HCT116 (cell line): ENCODE results near the gene RBP5.

Experiments used
- EZH2 ChIP-seq: fragments of 200-600 bp; sonication (generic); IDR thresholded peaks from 2 replicates; pipeline ENCODE4 v1.6.1; 2017; ENCODE audit warnings: antibody characterized with exemption, mixed run types
- EZH2phosphoT487 ChIP-seq: fragments of 200-600 bp; IDR thresholded peaks from 2 replicates; pipeline ENCODE4 v1.6.1; 2018; ENCODE audit warnings: antibody characterized with exemption, borderline replicate concordance
- JUND ChIP-seq: IDR thresholded peaks from 2 replicates; pipeline ENCODE4 v1.6.1; 2012
- POLR2AphosphoS5 ChIP-seq: IDR thresholded peaks from 2 replicates; pipeline ENCODE4 v1.6.1; 2011; ENCODE audit warnings: mild to moderate bottlenecking, low read depth, low read length, moderate library complexity
- YY1 ChIP-seq: IDR thresholded peaks from 2 replicates; pipeline ENCODE4 v1.6.1; 2011; ENCODE audit warnings: low read length, low read depth, moderate library complexity, mild to moderate bottlenecking; ENCODE audit not compliant: insufficient replicate concordance; ENCODE audit errors: extremely low read depth
- ZNF274 ChIP-seq: fragments of 200-500 bp; sonication (Bioruptor generic); IDR thresholded peaks from 2 replicates; pipeline ENCODE4 v1.6.1; 2014; ENCODE audit warnings: mild to moderate bottlenecking, low read depth, low read length, inconsistent platforms
- TF ChIP-seq, protein P1 (sequence below), 3 experiments: fragments of 200-600 bp in 1 of 3; sonication (generic) in 1 of 3; IDR thresholded peaks in 2 of 3; conservative IDR thresholded peaks in 1 of 3; 2 replicates each; pipeline ENCODE4 v1.5.1; 2012 to 2017; ENCODE audit warnings: low read depth in 2 of 3, low read length in 2 of 3, antibody characterized with exemption in 1 of 3, borderline replicate concordance in 1 of 3, control low read depth in 1 of 3, mild to moderate bottlenecking in 1 of 3, mixed read lengths in 1 of 3, mixed run types in 1 of 3, moderate library complexity in 1 of 3; ENCODE audit not compliant: insufficient read depth in 1 of 3

DNA sequence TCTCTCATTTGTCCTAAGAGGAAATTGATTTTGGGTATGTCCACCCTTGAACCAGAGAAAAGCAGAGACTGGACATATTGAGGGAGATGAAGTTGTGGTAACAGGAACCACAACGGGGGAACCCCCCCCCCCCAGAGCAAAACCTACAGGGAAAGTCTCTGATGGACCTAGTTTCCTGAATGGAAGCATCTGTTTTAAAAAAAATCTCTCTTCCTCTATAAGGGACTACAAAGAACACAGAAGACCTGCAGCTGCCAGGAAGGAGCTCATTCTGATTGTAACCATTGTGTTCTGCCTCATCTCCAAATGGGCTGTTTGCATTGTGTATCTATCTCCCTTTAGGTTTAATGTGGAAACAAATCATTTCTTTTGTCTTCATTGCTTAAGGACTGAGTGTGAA, 54.7 kb downstream of the RBP5 start:
- TF ChIP-seq EZH2 (no peak), POLR2AphosphoS5 (no peak), EZH2phosphoT487 (no peak), ZNF274 (no peak), YY1 (no peak), JUND (no peak)
- TF ChIP-seq, protein P1, sequence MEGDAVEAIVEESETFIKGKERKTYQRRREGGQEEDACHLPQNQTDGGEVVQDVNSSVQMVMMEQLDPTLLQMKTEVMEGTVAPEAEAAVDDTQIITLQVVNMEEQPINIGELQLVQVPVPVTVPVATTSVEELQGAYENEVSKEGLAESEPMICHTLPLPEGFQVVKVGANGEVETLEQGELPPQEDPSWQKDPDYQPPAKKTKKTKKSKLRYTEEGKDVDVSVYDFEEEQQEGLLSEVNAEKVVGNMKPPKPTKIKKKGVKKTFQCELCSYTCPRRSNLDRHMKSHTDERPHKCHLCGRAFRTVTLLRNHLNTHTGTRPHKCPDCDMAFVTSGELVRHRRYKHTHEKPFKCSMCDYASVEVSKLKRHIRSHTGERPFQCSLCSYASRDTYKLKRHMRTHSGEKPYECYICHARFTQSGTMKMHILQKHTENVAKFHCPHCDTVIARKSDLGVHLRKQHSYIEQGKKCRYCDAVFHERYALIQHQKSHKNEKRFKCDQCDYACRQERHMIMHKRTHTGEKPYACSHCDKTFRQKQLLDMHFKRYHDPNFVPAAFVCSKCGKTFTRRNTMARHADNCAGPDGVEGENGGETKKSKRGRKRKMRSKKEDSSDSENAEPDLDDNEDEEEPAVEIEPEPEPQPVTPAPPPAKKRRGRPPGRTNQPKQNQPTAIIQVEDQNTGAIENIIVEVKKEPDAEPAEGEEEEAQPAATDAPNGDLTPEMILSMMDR (IDR thresholded peaks at IDR 0.05 in 2 of 3, conservative IDR thresholded peaks at IDR 0.05 in 1 of 3; ENCODE audit: borderline replicate concordance in 1 of 3, insufficient read depth in 1 of 3, low read depth in 2 of 3, low read length in 2 of 3) = no peak
